Natural killer cell (primary cell): Measurements from ENCODE around the gene PDLIM1. TPM values are rescaled to one million over a fixed set of nuclear protein-coding genes. Genes with fewer than 3 reads are reported as not detected.

ENCODE experiments used
- ATAC-seq, 3 donors: fragments of 150-1000 bp in 2 of 3; fragments of 200-7000 bp in 1 of 3; cut with Tn5 transposase; 1 replicate in 1 of 3; 2 replicates in 2 of 3; pipeline ENCODE4 v1.10.0; 2021; ENCODE audit warnings: mild to moderate bottlenecking in 2 of 3, moderate library complexity in 2 of 3
- DNase-seq, 2 donors: peaks; one replicate each; pipeline versions ENCODE4 v3.0.0 to v3.0.0-alpha.2; 2013 to 2021; ENCODE audit warnings: mixed read lengths in 1 of 2
- H3K27ac ChIP-seq: one replicate; pipeline ENCODE4 v1.5.1; 2013; ENCODE audit warnings: mild to moderate bottlenecking, low read length
- H3K27me3 ChIP-seq: one replicate; pipeline ENCODE4 v1.6.1; 2013; ENCODE audit warnings: low read length; ENCODE audit not compliant: control insufficient read depth, insufficient read depth
- H3K36me3 ChIP-seq: one replicate; pipeline ENCODE4 v1.6.1; 2013; ENCODE audit warnings: low read length; ENCODE audit not compliant: control insufficient read depth, insufficient read depth
- H3K4me1 ChIP-seq: one replicate; pipeline ENCODE4 v1.6.1; 2013; ENCODE audit warnings: low read length; ENCODE audit not compliant: control insufficient read depth, insufficient read depth
- H3K4me3 ChIP-seq: one replicate; pipeline ENCODE4 v1.5.1; 2013; ENCODE audit warnings: low read length
- H3K9me3 ChIP-seq: one replicate; pipeline ENCODE4 v1.6.1; 2013; ENCODE audit warnings: low read length; ENCODE audit not compliant: control insufficient read depth, insufficient read depth
- H3K27ac Mint-ChIP-seq, 2 donors: one replicate each; pipeline ENCODE4 v1.8.0; 2022; ENCODE audit warnings: mild to moderate bottlenecking in 2 of 2, mixed read lengths in 2 of 2, moderate library complexity in 1 of 2
- H3K27me3 Mint-ChIP-seq, 2 donors: one replicate each; pipeline ENCODE4 v1.8.0; 2022; ENCODE audit warnings: low read depth in 2 of 2, mixed read lengths in 2 of 2
- H3K36me3 Mint-ChIP-seq: one replicate; pipeline ENCODE4 v1.8.0; 2022; ENCODE audit warnings: mixed read lengths
- H3K4me1 Mint-ChIP-seq, 2 donors: one replicate each; pipeline ENCODE4 v1.8.0; 2022; ENCODE audit warnings: mixed read lengths in 2 of 2
- H3K4me3 Mint-ChIP-seq: one replicate; pipeline ENCODE4 v1.8.0; 2022; ENCODE audit warnings: mild to moderate bottlenecking, moderate library complexity, mixed read lengths
- H3K9me3 Mint-ChIP-seq, 2 donors: one replicate each; pipeline ENCODE4 v1.8.0; 2022; ENCODE audit warnings: mixed read lengths in 2 of 2
- CTCF ChIP-seq: fragments of 200-600 bp; IDR thresholded peaks from one replicate; pipeline ENCODE4 v1.8.0; 2022; ENCODE audit warnings: antibody characterized with exemption
- WGBS: methylation state at CpG from one replicate; pipeline ENCODE4 v1.1.7; 2013; ENCODE audit warnings: missing lambda C conversion rate; ENCODE audit not compliant: insufficient coverage; 5-methylcytosine and 5-hydroxymethylcytosine counted together
- intact Hi-C: fragments of 100-400 bp; cut with micrococcal nuclease; formaldehyde crosslinking; loops from one replicate; pipeline ENCODE4 v1.14.2; 2022
- total RNA-seq, 4 donors: library from RNA; stranded (reverse); fragments of 120-200 nt in 1 of 4; gene quantifications; one replicate each; pipeline versions ENCODE4 v1.2.3 to v1.2.4, GENCODE V29; 2013 to 2022

PDLIM1 gene
- total RNA-seq, 3 donors from 2014 or later (not counting 1 experiment from before 2014, with no cell fraction given) = 7.1 to 25.2 (median 24.5) TPM

- Histone ChIP-seq H3K9me3 (no peaks in the 10 kb centered on the region), H3K27ac (no peak overlapping the region), H3K4me1 (peaks cover 34% of the 10 kb centered on the region), H3K27me3 (no peaks in the 10 kb centered on the region), H3K4me3 (no peak overlapping the region), H3K36me3 (no peaks in the 10 kb centered on the region)
- H3K27me3 Mint-ChIP-seq = peaks cover 0 to 13% of the 10 kb centered on the region in 2 donors
- H3K27ac Mint-ChIP-seq = no peak overlapping the region
- intact Hi-C loops = no loop called here
- ATAC-seq = no peak
- TF ChIP-seq CTCF = no peak
- no peaks in the 10 kb centered on the region for H3K36me3 Mint-ChIP-seq
- H3K4me1 Mint-ChIP-seq = peaks cover 16 to 25% of the 10 kb centered on the region in 2 donors
- no peak for DNase-seq
- H3K4me3 Mint-ChIP-seq = no peak overlapping the region
- no peaks in the 10 kb centered on the region for H3K9me3 Mint-ChIP-seq
- 95% methylated on average over 4 of the region's 4 CpGs for WGBS
Measured at GRCh38 chr10:95296764-95297163, 6.0 kb upstream of the PDLIM1 start.

GRCh38 chr10:95295031-95295755 lies 4.4 kb upstream of the PDLIM1 start:
- H3K27ac Mint-ChIP-seq = peak overlapping the region; percentile 46 to 65
- intact Hi-C loops = no loop called here
- Histone ChIP-seq H3K4me1 (peaks cover 44% of the 10 kb centered on the region), H3K36me3 (no peaks in the 10 kb centered on the region), H3K27ac (peak overlapping the region; percentile 86), H3K27me3 (no peaks in the 10 kb centered on the region), H3K9me3 (no peaks in the 10 kb centered on the region), H3K4me3 (peak overlapping the region; percentile 36)
- ATAC-seq = peak; percentile 68 to 76 (median 69)
- peaks cover 0 to 20% of the 10 kb centered on the region in 2 donors for H3K27me3 Mint-ChIP-seq
- peak; percentile 34 to 68 for DNase-seq
- H3K36me3 Mint-ChIP-seq = no peaks in the 10 kb centered on the region
- H3K4me3 Mint-ChIP-seq = peak overlapping the region; percentile 80
- H3K9me3 Mint-ChIP-seq = no peaks in the 10 kb centered on the region
- no peak for TF ChIP-seq CTCF
- peaks cover 22 to 32% of the 10 kb centered on the region in 2 donors for H3K4me1 Mint-ChIP-seq
- WGBS = 9% methylated on average over 39 of the region's 39 CpGs

GRCh38 chr10:95293631-95294030 lies 2.8 kb upstream of the PDLIM1 start:
- ATAC-seq (no peak), DNase-seq (no peak)
- H3K27me3 Mint-ChIP-seq = peaks cover 0 to 29% of the 10 kb centered on the region in 2 donors
- H3K4me3 Mint-ChIP-seq = peak overlapping the region; percentile 6
- Histone ChIP-seq H3K4me3 (no peak overlapping the region), H3K27ac (peak overlapping the region; percentile 21), H3K9me3 (no peaks in the 10 kb centered on the region), H3K27me3 (no peaks in the 10 kb centered on the region), H3K4me1 (peaks cover 56% of the 10 kb centered on the region), H3K36me3 (no peaks in the 10 kb centered on the region)
- intact Hi-C loops = no loop called here
- peaks cover 28 to 36% of the 10 kb centered on the region in 2 donors for H3K4me1 Mint-ChIP-seq
- H3K9me3 Mint-ChIP-seq = no peaks in the 10 kb centered on the region
- no peak for TF ChIP-seq CTCF
- WGBS = 78% methylated on average over 2 of the region's 3 CpGs
- H3K36me3 Mint-ChIP-seq = no peaks in the 10 kb centered on the region
- no peak overlapping the region for H3K27ac Mint-ChIP-seq
